H9 (cell line): Measurements from ENCODE around the gene PXYLP1. TPM values are rescaled to one million over a fixed set of nuclear protein-coding genes. Genes with fewer than 3 reads are reported as not detected.

ENCODE experiments used
- DNase-seq: peaks from one replicate; pipeline ENCODE4 v3.0.0-alpha.2; 2017
- H2AFZ ChIP-seq: one replicate; pipeline ENCODE4 v1.6.1; 2013; ENCODE audit warnings: mild to moderate bottlenecking, low read length, control low read depth, moderate library complexity
- H2AK5ac ChIP-seq: 2 replicates; pipeline ENCODE4 v1.6.1; 2013; ENCODE audit warnings: low read length, control low read depth, mixed read lengths; ENCODE audit not compliant: insufficient read length
- H2BK120ac ChIP-seq: one replicate; pipeline ENCODE4 v1.6.1; 2013; ENCODE audit warnings: low read depth, mild to moderate bottlenecking, low read length, control low read depth, inconsistent platforms; ENCODE audit not compliant: poor library complexity, severe bottlenecking
- H2BK12ac ChIP-seq: 2 replicates; pipeline ENCODE4 v1.6.1; 2013; ENCODE audit warnings: low read length, control low read depth, mixed read lengths, low read depth; ENCODE audit not compliant: insufficient read length
- H2BK15ac ChIP-seq: 2 replicates; pipeline ENCODE4 v1.6.1; 2013; ENCODE audit warnings: low read depth, low read length, control low read depth
- H2BK20ac ChIP-seq: one replicate; pipeline ENCODE4 v1.6.1; 2013; ENCODE audit warnings: low read depth, mild to moderate bottlenecking, low read length, control low read depth, inconsistent platforms; ENCODE audit not compliant: poor library complexity, severe bottlenecking
- H2BK5ac ChIP-seq: 2 replicates; pipeline ENCODE4 v1.6.1; 2013; ENCODE audit warnings: low read length, control low read depth, mixed read lengths; ENCODE audit not compliant: insufficient read length
- H3K14ac ChIP-seq: 2 replicates; pipeline ENCODE4 v1.6.1; 2013; ENCODE audit warnings: low read length, control low read depth; ENCODE audit not compliant: insufficient read depth
- H3K18ac ChIP-seq: 2 replicates; pipeline ENCODE4 v1.6.1; 2013; ENCODE audit warnings: low read depth, mild to moderate bottlenecking, mixed read lengths, low read length, control low read depth; ENCODE audit not compliant: insufficient read length
- H3K23ac ChIP-seq: 2 replicates; pipeline ENCODE4 v1.6.1; 2013; ENCODE audit warnings: low read length, control low read depth, mixed read lengths, low read depth; ENCODE audit not compliant: insufficient read length
- H3K23me2 ChIP-seq: 2 replicates; pipeline ENCODE4 v1.6.1; 2013; ENCODE audit warnings: low read depth, mild to moderate bottlenecking, mixed read lengths, low read length, control low read depth; ENCODE audit not compliant: insufficient read length, poor library complexity, severe bottlenecking
- H3K27ac ChIP-seq: 2 replicates; pipeline ENCODE4 v1.5.1; 2013; ENCODE audit warnings: low read length, control low read depth, mixed read lengths, low read depth; ENCODE audit not compliant: insufficient read length
- H3K27me3 ChIP-seq: 2 replicates; pipeline ENCODE4 v1.6.1; 2013; ENCODE audit warnings: low read length, control low read depth, inconsistent platforms; ENCODE audit not compliant: insufficient read depth
- H3K4ac ChIP-seq: 2 replicates; pipeline ENCODE4 v1.6.1; 2013; ENCODE audit warnings: low read depth, mild to moderate bottlenecking, control low read depth, inconsistent platforms, low read length, moderate library complexity
- H3K4me1 ChIP-seq: 2 replicates; pipeline ENCODE4 v1.6.1; 2013; ENCODE audit warnings: low read length, control low read depth, inconsistent platforms; ENCODE audit not compliant: insufficient read depth
- H3K4me2 ChIP-seq: 2 replicates; pipeline ENCODE4 v1.6.1; 2013; ENCODE audit warnings: low read length, control low read depth, mixed read lengths; ENCODE audit not compliant: insufficient read length, insufficient read depth
- H3K56ac ChIP-seq: 2 replicates; pipeline ENCODE4 v1.6.1; 2013; ENCODE audit warnings: low read depth, mild to moderate bottlenecking, mixed read lengths, low read length, control low read depth; ENCODE audit not compliant: insufficient read length
- H3K79me1 ChIP-seq: 2 replicates; pipeline ENCODE4 v1.6.1; 2013; ENCODE audit warnings: low read depth, mild to moderate bottlenecking, moderate library complexity, low read length, control low read depth, inconsistent platforms; ENCODE audit not compliant: insufficient read depth, poor library complexity, severe bottlenecking
- H3K79me2 ChIP-seq: 2 replicates; pipeline ENCODE4 v1.6.1; 2013; ENCODE audit warnings: low read length, control low read depth, inconsistent platforms; ENCODE audit not compliant: insufficient read depth
- H3K9ac ChIP-seq: 2 replicates; pipeline ENCODE4 v1.6.1; 2013; ENCODE audit warnings: low read length, control low read depth, mixed read lengths; ENCODE audit not compliant: insufficient read length; ENCODE audit errors: extremely low read depth
- H3K9me3 ChIP-seq: one replicate; pipeline ENCODE4 v1.6.1; 2013; ENCODE audit warnings: low read depth, low read length, inconsistent platforms; ENCODE audit not compliant: control insufficient read depth
- H3T11ph ChIP-seq: one replicate; pipeline ENCODE4 v1.6.1; 2013; ENCODE audit warnings: mild to moderate bottlenecking, low read length, control low read depth, inconsistent platforms
- H4K20me1 ChIP-seq: one replicate; pipeline ENCODE4 v1.6.1; 2013; ENCODE audit not compliant: control insufficient read depth, insufficient read length, insufficient read depth
- H4K5ac ChIP-seq: 2 replicates; pipeline ENCODE4 v1.6.1; 2013; ENCODE audit warnings: low read depth, mild to moderate bottlenecking, mixed read lengths, low read length, control low read depth; ENCODE audit not compliant: insufficient read length
- H4K8ac ChIP-seq: replicated peaks from 2 replicates; pipeline ENCODE4 v1.6.1; 2013; ENCODE audit warnings: low read length, control low read depth, mixed read lengths, low read depth; ENCODE audit not compliant: insufficient read length
- H4K91ac ChIP-seq: 2 replicates; pipeline ENCODE4 v1.6.1; 2013; ENCODE audit warnings: low read depth, mild to moderate bottlenecking, moderate library complexity, mixed read lengths, low read length, control low read depth; ENCODE audit not compliant: insufficient read length
- H3K27ac Mint-ChIP-seq, 3 experiments: 2 replicates in 2 of 3; 3 replicates in 1 of 3; pipeline ENCODE4 v1.8.0; 2020 to 2021; ENCODE audit warnings: mixed read lengths in 3 of 3, mild to moderate bottlenecking in 1 of 3, moderate library complexity in 1 of 3
- H3K27me3 Mint-ChIP-seq: 2 replicates; pipeline ENCODE4 v1.8.0; 2021; ENCODE audit warnings: low read depth, mild to moderate bottlenecking, moderate library complexity, mixed read lengths
- H3K36me3 Mint-ChIP-seq, 3 experiments: 2 replicates in 2 of 3; 3 replicates in 1 of 3; pipeline ENCODE4 v1.8.0; 2020 to 2021; ENCODE audit warnings: low read depth in 3 of 3, mixed read lengths in 3 of 3; ENCODE audit not compliant: insufficient read depth in 1 of 3
- H3K4me1 Mint-ChIP-seq, 2 experiments: 2 replicates each; pipeline ENCODE4 v1.8.0; 2020; ENCODE audit warnings: mixed read lengths in 2 of 2
- H3K4me3 Mint-ChIP-seq, 2 experiments: 2 replicates in 1 of 2; 3 replicates in 1 of 2; pipeline ENCODE4 v1.8.0; 2020 to 2021; ENCODE audit warnings: mild to moderate bottlenecking in 2 of 2, mixed read lengths in 2 of 2, moderate library complexity in 1 of 2
- H3K9me3 Mint-ChIP-seq, 2 experiments: 2 replicates in 1 of 2; 3 replicates in 1 of 2; pipeline ENCODE4 v1.8.0; 2020; ENCODE audit warnings: mild to moderate bottlenecking in 2 of 2, mixed read lengths in 2 of 2, moderate library complexity in 1 of 2
- CTCF ChIP-seq: fragments of 200-600 bp; sonication (generic); conservative IDR thresholded peaks from 3 replicates; pipeline ENCODE4 v1.8.0; 2021; ENCODE audit warnings: antibody characterized with exemption, mild to moderate bottlenecking
- WGBS: extraction: QIAGEN DNeasy Blood & Tissue Kit; methylation state at CpG from one replicate; pipeline ENCODE4 v1.1.7; 2013; ENCODE audit warnings: missing lambda C conversion rate, low lambda C conversion rate, mixed read lengths; ENCODE audit not compliant: insufficient read length; ENCODE audit errors: extremely low coverage; 5-methylcytosine and 5-hydroxymethylcytosine counted together
- total RNA-seq: library from RNA; stranded (reverse); gene quantifications from 2 replicates; pipeline ENCODE4 v1.2.1, GENCODE V29; 2021

Gene PXYLP1
- total RNA-seq, 1 experiment from 2014 or later = 17.9 TPM

GRCh38 chr3:141312354-141313092 lies 80.9 kb downstream of the PXYLP1 start:
- no peak for TF ChIP-seq CTCF
- H3K79me2 ChIP-seq = no peaks in the 10 kb centered on the region
- peak overlapping the region in 1 of 3 experiments; percentile 59; a peak in 3 of 7 replicates for H3K27ac Mint-ChIP-seq
- peak overlapping the region; percentile 95 to 98; a peak in 4 of 5 replicates for H3K4me3 Mint-ChIP-seq
- no peak overlapping the region for H2AFZ ChIP-seq
- peaks cover 20 to 22% of the 10 kb centered on the region in 2 experiments for H3K4me1 Mint-ChIP-seq
- H3K18ac ChIP-seq = no peak overlapping the region
- no peak overlapping the region for H2BK120ac ChIP-seq
- no peaks in the 10 kb centered on the region for H3K79me1 ChIP-seq
- H3K9me3 Mint-ChIP-seq = peaks cover 0 to 2% of the 10 kb centered on the region in 2 experiments; a peak in 2 of 5 replicates
- no peak overlapping the region for H3K23ac ChIP-seq
- no peaks in the 10 kb centered on the region for H3K27me3 ChIP-seq
- H4K20me1 ChIP-seq = no peaks in the 10 kb centered on the region
- no peak overlapping the region for H4K8ac ChIP-seq
- no peak overlapping the region for H3K56ac ChIP-seq
- H3K36me3 Mint-ChIP-seq = no peaks in the 10 kb centered on the region; a peak in 1 of 7 replicates
- no peak overlapping the region for H3K4ac ChIP-seq
- DNase-seq = no peak
- peak overlapping the region; percentile 30 for H3K4me2 ChIP-seq
- no peak overlapping the region for H2BK12ac ChIP-seq
- H3T11ph ChIP-seq = no peak overlapping the region
- peaks cover 12% of the 10 kb centered on the region for H3K27me3 Mint-ChIP-seq
- H2BK5ac ChIP-seq = no peak overlapping the region
- no CpG with 5 or more reads among the region's 16 CpGs for WGBS
- no peak overlapping the region for H4K5ac ChIP-seq
- peaks cover 6% of the 10 kb centered on the region for H3K23me2 ChIP-seq
- no peak overlapping the region for H3K27ac ChIP-seq
- H3K14ac ChIP-seq = no peak overlapping the region
- no peak overlapping the region for H2BK20ac ChIP-seq
- H2AK5ac ChIP-seq = no peak overlapping the region
- H2BK15ac ChIP-seq = no peak overlapping the region
- no peak overlapping the region for H4K91ac ChIP-seq
- H3K9ac ChIP-seq = no peak overlapping the region
- no peaks in the 10 kb centered on the region; the same call in 1 of the 2 replicates for H3K4me1 ChIP-seq
- H3K9me3 ChIP-seq = no peaks in the 10 kb centered on the region
